ENCODE measurements around the gene GRAMD1A. TPM values are rescaled to one million over a fixed set of nuclear protein-coding genes. Genes with fewer than 3 reads are reported as not detected.

The GRAMD1A gene
- total RNA-seq, 1 experiment from 2014 or later, result 62.7 TPM

DNA sequence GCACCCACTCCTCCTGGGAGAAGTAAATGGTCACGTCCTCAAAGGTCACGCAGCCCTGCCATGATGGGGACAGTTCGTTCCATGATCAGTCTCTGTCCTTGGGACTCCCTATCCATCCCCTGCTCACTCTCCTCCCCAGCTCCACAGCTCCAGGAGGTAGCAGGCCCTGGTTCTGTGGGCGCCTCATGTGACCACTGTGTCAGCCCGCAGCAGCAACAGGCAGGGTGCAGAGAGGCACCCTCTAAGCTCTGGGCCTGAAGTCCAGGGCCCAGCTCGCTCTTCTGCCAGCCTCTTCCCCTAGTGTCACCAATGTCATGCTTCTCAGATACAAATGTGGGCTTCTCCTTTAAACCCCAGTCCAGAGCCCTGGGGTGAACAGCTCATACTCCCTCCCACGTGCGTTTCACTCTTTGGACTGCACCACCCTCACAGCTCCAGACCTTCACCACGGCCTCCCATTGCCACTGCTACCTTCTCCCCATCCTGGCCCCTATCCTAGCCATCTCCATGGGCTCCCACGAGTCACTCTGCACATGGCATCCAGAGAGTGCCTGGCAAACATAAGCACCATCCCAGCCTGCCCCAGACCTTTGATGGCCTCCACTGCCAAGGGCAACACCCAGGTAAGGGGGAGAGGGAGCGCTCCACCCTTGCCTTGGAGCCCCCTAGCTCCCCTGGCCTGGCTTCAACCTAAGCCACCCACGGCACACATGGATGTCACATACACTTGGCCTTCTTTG is 39.0 kb upstream of the GRAMD1A start:
- ChIA-PET POLR2A (ENCODE audit: unreplicated experiment) (no interaction called here), CTCF (interaction anchor here (0.7 kb wide), 1 partner anchor 463 kb away, joined by 4 read pairs; no protein-coding TSS in a partner anchor)
- DNase-seq, result no peak
- Histone ChIP-seq H2AFZ (no peak overlapping the region), H3K4me2 (peak overlapping the region; percentile 13; the same call in 1 of the 2 replicates), H3K4me1 (replicated peaks; ENCODE audit: insufficient read depth) (peaks cover 15% of the 10 kb centered on the region; the same call in 1 of the 2 replicates), H4K20me1 (ENCODE audit: insufficient read depth) (no peaks in the 10 kb centered on the region), H3K9me2 (ENCODE audit: insufficient read depth) (no peaks in the 10 kb centered on the region), H3K4me3 (no peak overlapping the region), H3F3A (ENCODE audit: insufficient read depth, low read depth) (peaks cover 4% of the 10 kb centered on the region; the same call in 1 of the 2 replicates), H3K79me2 (ENCODE audit: low read depth) (peaks cover 9% of the 10 kb centered on the region; the same call in 1 of the 2 replicates), H3K36me3 (ENCODE audit: low read depth) (peaks cover 16% of the 10 kb centered on the region), H3K27me3 (ENCODE audit: insufficient read depth, low read depth) (no peaks in the 10 kb centered on the region), H3K9me3 (ENCODE audit: insufficient read depth, low read depth) (peaks cover 31% of the 10 kb centered on the region), H3K27ac (no peak overlapping the region)
- TF ChIP-seq CTCF (conservative IDR thresholded peaks at IDR 0.05), result no peak
- no peak for TF ChIP-seq EZH2 (IDR thresholded peaks at IDR 0.05; ENCODE audit: low read depth)
- intact Hi-C loops (cut with micrococcal nuclease; ENCODE audit: unreplicated experiment), result no loop called here
- no TSS peak for BruUV-seq (replicated peaks)

GRCh38 chr19:34961775-34962686 is 38.1 kb upstream of the GRAMD1A start:
- ChIA-PET POLR2A (ENCODE audit: unreplicated experiment) (no interaction called here), CTCF (interaction anchor here (0.7 kb wide), 1 partner anchor 463 kb away, joined by 4 read pairs; no protein-coding TSS in a partner anchor)
- intact Hi-C loops (cut with micrococcal nuclease; ENCODE audit: unreplicated experiment), result no loop called here
- DNase-seq, result no peak
- Histone ChIP-seq H3K4me1 (replicated peaks; ENCODE audit: insufficient read depth) (peaks cover 15% of the 10 kb centered on the region; the same call in 1 of the 2 replicates), H3K4me3 (peak overlapping the region; percentile 86; the same call in 1 of the 2 replicates), H3K27me3 (ENCODE audit: insufficient read depth, low read depth) (0 out of 2 replicates have a peak, but pooled peaks cover 3% of the 10 kb centered on the region), H4K20me1 (ENCODE audit: insufficient read depth) (no peaks in the 10 kb centered on the region), H3K27ac (no peak overlapping the region), H3F3A (ENCODE audit: insufficient read depth, low read depth) (peaks cover 4% of the 10 kb centered on the region; the same call in 1 of the 2 replicates), H2AFZ (no peak overlapping the region), H3K4me2 (peak overlapping the region; percentile 88; the same call in 1 of the 2 replicates), H3K36me3 (ENCODE audit: low read depth) (peaks cover 16% of the 10 kb centered on the region), H3K9me2 (ENCODE audit: insufficient read depth) (no peaks in the 10 kb centered on the region), H3K79me2 (ENCODE audit: low read depth) (peaks cover 9% of the 10 kb centered on the region; the same call in 1 of the 2 replicates), H3K9me3 (ENCODE audit: insufficient read depth, low read depth) (peaks cover 22% of the 10 kb centered on the region)
- BruUV-seq (replicated peaks), result no TSS peak
- TF ChIP-seq CTCF (conservative IDR thresholded peaks at IDR 0.05) (no peak), EZH2 (IDR thresholded peaks at IDR 0.05; ENCODE audit: low read depth) (no peak)

Data from PC-9 (cell line).